MV-4-11 (cell line): ENCODE results near the gene PTPN14.

ENCODE experiments used
- DNase-seq: peaks from one replicate; lab custom pipeline; 2025; lab: John Stamatoyannopoulos, UW

Gene PTPN14

GRCh38 chr1:214363386-214363785 lies 188.0 kb downstream of the PTPN14 start:
- DNase-seq = no peak

DNA sequence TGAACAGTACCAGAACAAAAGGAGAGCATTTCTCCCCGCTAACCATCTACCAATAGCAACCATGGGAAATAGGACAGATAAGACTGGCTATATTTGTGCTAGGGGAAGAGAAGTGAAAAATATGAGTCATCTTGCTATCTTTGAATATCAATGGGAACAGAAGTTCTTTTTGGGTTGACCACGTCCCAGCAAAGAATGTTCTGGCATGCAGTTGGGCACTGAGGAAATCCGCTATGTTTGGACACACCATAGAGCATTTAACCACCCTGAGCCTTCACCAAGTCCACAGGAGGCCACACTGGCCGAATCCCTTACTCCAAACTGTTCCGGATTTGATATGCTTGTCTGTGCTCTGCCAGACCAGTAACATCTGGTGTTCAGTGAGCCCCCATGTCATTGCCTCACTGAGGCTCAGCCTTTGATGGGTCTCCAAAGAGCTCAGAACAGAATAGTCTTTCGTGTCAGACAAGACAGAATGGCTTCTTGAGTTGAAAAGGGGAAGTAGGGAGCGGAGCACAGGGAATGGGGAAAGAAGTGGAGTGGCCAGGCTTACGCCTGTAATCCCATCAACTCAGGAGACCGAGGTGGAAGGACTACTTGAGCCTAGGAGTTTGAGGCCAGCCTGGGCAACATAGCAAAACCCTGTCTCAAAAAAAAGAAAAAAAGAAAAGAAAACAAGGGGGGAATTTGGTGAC lies 189.1 kb downstream of the PTPN14 start:
- DNase-seq = peak; percentile 97

- no peak for DNase-seq
Observed at GRCh38 chr1:214361636-214362035, 189.8 kb downstream of the PTPN14 start.

GRCh38 chr1:214360525-214361164 lies 190.8 kb downstream of the PTPN14 start:
- peak; percentile 74 for DNase-seq

- no peak for DNase-seq
Observed at GRCh38 chr1:214360116-214360515, 191.3 kb downstream of the PTPN14 start.

- DNase-seq = no peak
Observed at GRCh38 chr1:214354440-214355148, 196.8 kb downstream of the PTPN14 start.

DNA sequence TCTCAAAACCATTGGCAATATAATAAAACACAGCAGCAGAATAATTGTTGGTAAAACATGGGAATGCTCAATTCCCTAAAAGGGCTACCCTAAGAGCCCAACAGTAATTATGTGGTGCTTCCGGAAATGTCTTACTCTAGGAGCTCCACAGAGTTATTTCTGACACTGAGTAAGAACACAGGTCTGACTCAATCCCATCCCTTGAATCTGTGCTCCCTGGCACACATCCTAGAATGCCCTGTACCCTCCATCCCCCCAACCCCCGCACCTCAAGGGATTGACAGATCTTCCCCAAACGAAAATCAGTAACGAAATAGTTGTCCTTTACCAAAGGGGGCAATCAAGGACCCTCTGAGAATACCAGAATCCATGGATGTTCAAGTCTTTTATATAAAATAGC lies 198.6 kb downstream of the PTPN14 start:
- no peak for DNase-seq

DNA sequence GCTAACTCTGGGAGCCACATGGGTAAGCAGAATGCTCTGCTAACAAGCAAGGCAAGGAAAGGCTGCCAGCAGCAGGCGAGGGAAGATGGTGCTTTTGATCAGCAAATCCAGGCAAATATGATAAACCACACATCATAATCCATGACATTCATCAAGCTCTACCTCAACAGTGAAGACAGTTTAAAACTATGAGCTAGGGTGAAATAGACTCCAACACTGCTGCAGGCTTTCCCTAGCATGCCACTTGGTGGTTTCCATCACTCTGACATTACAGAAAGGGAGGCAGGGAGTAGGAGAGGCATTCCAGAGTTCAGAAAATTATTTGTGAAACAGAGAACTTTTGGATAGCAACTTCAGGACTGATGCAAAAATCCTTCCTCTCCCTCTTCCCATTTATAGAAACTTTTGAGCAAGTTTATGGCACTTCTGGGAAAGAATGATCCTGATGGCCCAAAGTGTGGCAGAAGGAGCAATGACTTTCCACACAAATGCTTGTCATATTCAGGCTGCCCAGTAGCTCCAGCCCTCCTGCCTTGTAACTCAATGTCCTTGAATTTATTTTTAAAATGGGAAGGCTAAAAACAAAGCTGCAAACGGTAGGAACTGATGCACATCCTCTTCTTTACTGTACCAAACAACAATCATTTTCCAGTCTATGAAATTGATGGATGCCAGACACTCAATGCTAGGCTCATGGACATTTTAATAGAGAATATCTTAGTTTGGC lies 199.7 kb downstream of the PTPN14 start:
- DNase-seq = no peak

- no peak for DNase-seq
Observed at GRCh38 chr1:214349781-214350180, 201.6 kb downstream of the PTPN14 start.

DNA sequence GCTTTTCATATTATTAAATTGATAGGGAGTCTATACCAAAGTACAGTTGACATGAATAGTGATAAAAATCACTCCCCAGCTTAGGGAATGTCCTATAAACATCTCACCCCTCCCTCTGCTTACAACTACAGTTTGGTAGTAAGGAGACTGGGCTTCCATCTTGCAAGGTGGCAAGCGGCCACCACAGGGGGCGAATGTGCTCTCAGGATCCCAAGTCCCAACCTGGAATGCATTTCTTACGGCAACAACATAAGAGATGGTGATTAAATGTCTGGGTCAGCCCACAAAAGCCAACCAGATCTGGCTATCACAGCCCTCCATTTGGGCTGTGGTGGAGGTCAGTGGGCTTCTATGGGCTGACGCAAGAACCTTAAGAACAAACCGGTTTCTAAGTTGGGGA lies 202.4 kb downstream of the PTPN14 start:
- DNase-seq = no peak

- DNase-seq = no peak
Observed at GRCh38 chr1:214344897-214345296, 206.5 kb downstream of the PTPN14 start.

- no peak for DNase-seq
Observed at GRCh38 chr1:214342525-214342924, 208.9 kb downstream of the PTPN14 start.

- peak; percentile 14 for DNase-seq
Observed at GRCh38 chr1:214341932-214342331, 209.5 kb downstream of the PTPN14 start.

GRCh38 chr1:214341459-214341858 lies 209.9 kb downstream of the PTPN14 start:
- no peak for DNase-seq

DNA sequence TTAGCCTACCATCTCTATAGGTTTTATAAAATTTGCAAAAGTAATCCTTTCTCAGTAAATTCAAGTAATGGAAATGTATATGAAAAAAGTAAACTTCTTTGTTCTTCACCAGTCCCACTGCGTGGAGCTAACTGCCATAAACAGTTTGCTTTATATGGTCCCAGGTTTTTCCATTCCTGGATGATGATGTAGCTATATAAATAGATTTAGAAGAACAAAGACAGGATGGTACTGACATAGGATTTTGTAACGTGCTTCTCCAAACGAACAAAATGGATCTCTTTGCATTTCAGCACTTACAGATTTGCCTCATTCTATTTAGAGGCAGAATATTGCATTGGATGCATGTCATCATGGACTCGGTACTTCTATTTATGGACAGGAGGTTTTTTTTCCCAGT lies 213.2 kb downstream of the PTPN14 start:
- no peak for DNase-seq

DNA sequence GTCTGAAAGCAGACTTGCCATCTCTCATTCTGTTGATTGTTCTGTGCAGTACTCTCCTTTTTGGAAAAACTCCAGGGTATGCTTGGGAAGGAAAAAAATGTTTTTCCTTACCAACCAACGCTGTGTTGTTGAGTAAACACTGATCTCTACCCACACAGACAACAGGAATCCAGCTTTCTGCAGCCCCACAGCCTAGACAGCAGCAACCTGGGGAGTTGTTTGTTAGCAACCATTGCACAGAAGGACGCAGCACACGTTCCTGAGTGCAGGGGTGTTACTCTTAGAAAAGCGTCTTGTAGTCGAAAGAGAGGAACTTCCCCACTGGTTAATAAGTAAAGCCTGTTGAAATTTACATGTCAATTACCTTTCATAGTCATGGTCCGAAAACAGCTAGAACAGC lies 213.9 kb downstream of the PTPN14 start:
- DNase-seq = no peak

- DNase-seq = no peak
Observed at GRCh38 chr1:214337015-214337414, 214.4 kb downstream of the PTPN14 start.

DNA sequence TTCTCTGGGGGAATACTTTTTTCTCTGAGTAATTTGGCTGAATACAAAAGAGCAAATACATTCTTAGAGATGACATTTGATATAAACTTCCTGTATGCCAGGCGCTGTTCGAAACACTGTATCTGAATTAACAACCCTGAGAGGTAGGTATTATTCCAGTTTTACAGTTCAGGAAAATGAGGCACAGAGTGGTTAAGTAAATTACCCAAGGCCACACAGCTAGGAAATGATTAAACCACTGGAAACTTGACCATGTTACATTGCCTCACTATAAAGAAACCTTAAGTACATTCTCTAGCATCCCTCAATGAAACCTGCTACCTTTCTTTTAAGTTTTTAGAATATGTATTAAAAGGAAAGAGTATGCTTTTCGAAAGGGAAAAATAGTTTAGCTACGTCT lies 215.8 kb downstream of the PTPN14 start:
- DNase-seq = no peak

DNA sequence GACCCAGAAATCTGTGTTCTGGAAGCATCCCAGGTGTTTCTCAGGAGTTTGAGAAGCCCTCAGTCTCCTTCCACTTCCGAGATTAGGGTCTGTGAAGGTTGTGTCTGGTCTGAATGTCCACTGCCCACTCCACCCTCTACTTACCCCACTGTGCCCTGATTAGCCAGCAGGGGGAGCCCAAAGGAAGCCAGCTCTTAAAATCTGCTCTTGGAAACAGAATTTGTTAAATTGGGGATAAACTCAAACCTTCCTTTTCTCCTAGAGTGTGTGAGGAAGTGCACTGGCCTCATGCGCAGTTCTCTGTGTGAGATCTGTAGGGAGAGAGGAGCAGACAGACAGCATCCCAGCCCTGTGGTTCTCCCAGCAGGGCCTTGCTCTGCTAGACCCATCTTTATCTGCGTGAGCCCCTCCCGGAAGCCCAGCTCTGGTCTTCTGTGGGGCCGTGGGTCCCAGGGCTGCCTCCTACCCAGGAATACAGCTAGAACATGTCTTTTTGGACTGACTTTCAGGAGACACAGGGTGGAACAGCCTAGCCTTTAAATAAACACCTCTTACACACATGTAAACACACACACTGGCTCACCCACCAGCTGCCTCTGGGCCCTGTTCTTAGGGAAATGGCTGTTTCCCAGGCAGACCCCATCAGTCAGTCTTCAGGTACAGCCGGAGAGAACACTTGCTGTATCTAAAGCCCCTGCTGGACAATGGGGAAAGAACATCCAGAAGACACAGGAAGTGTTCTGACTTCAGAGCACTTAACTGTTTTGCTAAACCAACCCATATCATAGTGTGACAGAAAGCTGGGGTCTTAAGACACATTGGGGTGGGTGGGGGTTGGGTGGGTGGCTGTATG lies 218.2 kb downstream of the PTPN14 start:
- peak; percentile 63 for DNase-seq

- peak; percentile 25 for DNase-seq
Observed at GRCh38 chr1:214331827-214332423, 219.5 kb downstream of the PTPN14 start.

DNA sequence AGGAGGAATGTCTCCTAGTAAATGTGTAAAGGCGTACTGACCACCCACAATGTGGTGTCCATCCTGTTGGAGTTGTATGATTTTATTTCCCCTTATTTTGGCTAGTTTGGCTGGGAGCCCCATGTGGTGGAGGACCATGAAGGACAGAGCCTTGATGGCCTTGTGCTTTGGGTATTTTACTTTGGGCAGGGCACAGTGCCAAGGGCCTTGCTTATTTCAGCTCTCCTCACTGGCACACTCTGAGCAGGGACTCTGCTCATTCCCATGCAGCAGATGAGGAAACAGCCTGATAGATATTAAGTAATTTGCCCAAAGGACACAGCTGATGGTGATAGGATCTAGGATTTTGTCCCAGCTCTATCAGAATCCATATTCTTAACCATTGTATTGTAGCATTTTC lies 220.2 kb downstream of the PTPN14 start:
- no peak for DNase-seq
